ENCODE data around the gene CENPB.
"Not testable (repeated sequence)": the region's sequence is repeated elsewhere in the genome, so short reads cannot be mapped to it uniquely, and the experiment has no call there.

The CENPB gene

GRCh38 chr20:3811467-3812258 lies 25.1 kb upstream of the CENPB start:
- peak; percentile 95 for ATAC-seq

GRCh38 chr20:3808544-3808943 lies 22.0 kb upstream of the CENPB start:
- no peak for ATAC-seq

- ATAC-seq: no peak
Measured at GRCh38 chr20:3804781-3805180, 18.2 kb upstream of the CENPB start.

GRCh38 chr20:3804254-3804751 lies 17.8 kb upstream of the CENPB start:
- no peak for ATAC-seq

- ATAC-seq: no peak
Measured at GRCh38 chr20:3803854-3804253, 17.3 kb upstream of the CENPB start.

GRCh38 chr20:3803289-3803688 lies 16.7 kb upstream of the CENPB start:
- no peak for ATAC-seq

GRCh38 chr20:3802524-3803239 lies 16.1 kb upstream of the CENPB start:
- no peak for ATAC-seq

GRCh38 chr20:3801846-3802245 lies 15.3 kb upstream of the CENPB start:
- no peak for ATAC-seq

GRCh38 chr20:3801299-3801698 lies 14.8 kb upstream of the CENPB start:
- peak; percentile 39 to 55 for ATAC-seq

- no peak for ATAC-seq
Measured at GRCh38 chr20:3800878-3801260, 14.3 kb upstream of the CENPB start.

GRCh38 chr20:3800256-3800877 lies 13.8 kb upstream of the CENPB start:
- ATAC-seq: no peak

- ATAC-seq: no peak
Measured at GRCh38 chr20:3798908-3799248, 12.3 kb upstream of the CENPB start.

- ATAC-seq: no peak
Measured at GRCh38 chr20:3798373-3798768, 11.8 kb upstream of the CENPB start.

GRCh38 chr20:3797592-3798372 lies 11.2 kb upstream of the CENPB start:
- ATAC-seq: peak; percentile 21 to 28

- ATAC-seq: no peak
Measured at GRCh38 chr20:3797226-3797545, 10.6 kb upstream of the CENPB start.

GRCh38 chr20:3796477-3797225 lies 10.1 kb upstream of the CENPB start:
- ATAC-seq: no peak

- peak; percentile 83 to 84 for ATAC-seq
Measured at GRCh38 chr20:3795511-3796468, 9.2 kb upstream of the CENPB start, which contains the start of gene CDC25B. Gene CDC25B (plus strand): TSS chr20:3796310. CDS start chr20:3796532, 222 bp downstream.

GRCh38 chr20:3794701-3795420 lies 8.3 kb upstream of the CENPB start:
- ATAC-seq: no peak

GRCh38 chr20:3794168-3794567 lies 7.6 kb upstream of the CENPB start:
- ATAC-seq: not testable (repeated sequence)

GRCh38 chr20:3789201-3789600 lies 2.7 kb upstream of the CENPB start:
- not testable (repeated sequence) for ATAC-seq
